Measurements from ENCODE around the gene CDC42.

DNA sequence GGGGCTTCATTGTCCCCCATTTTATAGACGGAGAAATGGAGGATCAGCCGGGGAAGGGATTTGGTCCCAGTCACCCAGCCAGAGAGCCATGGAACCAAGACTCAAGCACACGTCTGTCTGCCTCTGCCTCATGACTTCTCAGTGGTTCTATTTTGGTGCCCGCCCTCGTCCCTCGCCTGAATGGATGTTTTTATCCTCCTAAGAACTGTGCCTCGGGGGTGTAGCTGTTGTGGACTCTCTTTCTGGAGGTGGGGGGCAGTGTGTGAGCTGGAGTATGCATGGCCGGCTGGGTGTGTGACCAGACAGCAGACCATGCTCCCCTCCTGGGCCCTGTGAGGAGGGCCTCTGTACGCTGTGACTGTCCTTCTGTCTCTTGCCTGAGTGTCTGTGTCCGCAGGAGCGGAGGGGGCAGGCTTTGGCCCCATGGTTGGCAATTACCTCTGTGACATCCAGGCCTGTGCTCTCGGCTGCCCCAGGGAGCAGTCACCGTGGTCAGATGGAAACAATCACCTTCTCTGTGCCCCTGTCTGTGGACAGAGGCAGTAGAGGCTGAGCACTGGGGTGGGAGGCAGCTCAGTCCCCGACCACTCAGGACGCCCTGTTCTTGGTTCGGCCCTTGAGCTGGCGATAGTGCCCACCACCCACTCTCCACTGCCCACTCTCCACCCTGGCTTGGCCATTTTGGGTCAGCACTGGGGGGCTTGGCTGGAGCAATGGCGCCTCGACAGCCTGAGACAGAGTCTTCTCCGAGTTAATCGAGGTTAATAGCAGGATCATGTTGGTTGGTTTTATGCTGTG, 70.0 kb downstream of the CDC42 start:
- TF ChIP-seq GATA3 (IDR thresholded peaks at IDR 0.05; ENCODE audit: low read depth, low read length) (no peak), GATA2 (IDR thresholded peaks at IDR 0.05; ENCODE audit: low read depth, low read length) (no peak)

Measured in SH-SY5Y (cell line).